ENCODE measurements around the gene PVALEF.

DNA sequence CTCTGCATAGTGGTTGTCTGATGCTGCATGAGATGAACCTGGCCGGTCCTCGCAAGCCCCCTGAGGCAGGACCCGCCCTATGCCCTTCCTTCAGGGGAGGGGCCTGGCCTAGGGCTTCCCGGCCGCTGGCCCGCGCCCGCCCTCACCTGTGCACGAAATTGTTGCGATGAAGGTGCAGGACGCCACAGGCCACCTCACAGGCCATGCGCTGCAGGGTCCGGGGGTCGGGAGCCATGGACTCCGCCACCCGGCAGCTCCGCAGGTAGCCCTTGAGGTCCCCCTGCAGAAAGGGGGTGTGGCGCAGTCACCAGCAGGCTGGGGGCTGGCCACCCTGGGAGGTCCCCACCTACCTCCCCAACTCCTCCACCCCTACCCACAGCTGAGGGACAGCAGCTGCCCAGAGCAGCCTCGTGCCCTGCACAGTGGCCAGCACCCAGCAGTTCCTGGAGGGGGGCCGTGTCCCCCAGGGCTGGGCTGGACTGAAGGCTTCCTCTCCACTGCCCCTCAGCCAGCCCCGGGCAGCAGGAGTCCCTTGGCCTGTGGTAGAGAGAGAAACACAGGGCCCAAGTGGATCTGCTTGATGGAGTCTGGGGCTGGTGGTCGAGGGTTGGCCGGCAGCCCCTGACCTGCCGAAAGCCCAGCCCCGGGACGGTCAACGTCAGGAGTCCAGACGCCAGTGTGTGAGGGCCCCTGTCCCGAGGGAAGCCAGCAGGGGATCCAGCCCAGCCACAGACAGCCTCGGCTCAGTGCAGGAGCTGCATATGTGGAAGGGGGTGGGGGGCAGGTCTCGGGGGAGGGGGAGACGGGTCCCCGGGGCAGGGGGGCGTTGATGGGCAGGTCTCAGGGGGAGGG lies 38.8 kb upstream of the PVALEF start:
- TF ChIP-seq EZH2 (IDR thresholded peaks at IDR 0.05; ENCODE audit: insufficient read depth, poor library complexity, severe bottlenecking) (no peak), EZH2phosphoT487 (IDR thresholded peaks at IDR 0.05; ENCODE audit: insufficient read depth, low read depth) (no peak)

Data from GM23248 (cell line).